Mesothelial cell of epicardium (in vitro differentiated cells): Measurements from ENCODE around the gene APOL2. TPM values are rescaled to one million over a fixed set of nuclear protein-coding genes. Genes with fewer than 3 reads are reported as not detected.
"Not testable (repeated sequence)": the region's sequence is repeated elsewhere in the genome, so short reads cannot be mapped to it uniquely, and the experiment has no call there.

ENCODE experiments used
- DNase-seq, 2 experiments: peaks; one replicate each; pipeline ENCODE4 v3.0.0; 2021; ENCODE audit warnings: low spot score in 2 of 2; ENCODE audit not compliant: unreplicated experiment in 2 of 2
- H3K27ac Mint-ChIP-seq: 2 replicates; pipeline ENCODE4 v1.8.0; 2021; ENCODE audit warnings: mixed read lengths
- H3K27me3 Mint-ChIP-seq: 2 replicates; pipeline ENCODE4 v1.8.0; 2021; ENCODE audit warnings: low read depth, mixed read lengths
- H3K36me3 Mint-ChIP-seq: 2 replicates; pipeline ENCODE4 v1.8.0; 2021; ENCODE audit warnings: mixed read lengths
- H3K4me1 Mint-ChIP-seq: 2 replicates; pipeline ENCODE4 v1.8.0; 2021; ENCODE audit warnings: mixed read lengths
- H3K4me3 Mint-ChIP-seq: 2 replicates; pipeline ENCODE4 v1.8.0; 2021; ENCODE audit warnings: mild to moderate bottlenecking, moderate library complexity, mixed read lengths
- H3K9me3 Mint-ChIP-seq: 2 replicates; pipeline ENCODE4 v1.8.0; 2021; ENCODE audit warnings: mixed read lengths
- total RNA-seq: library from RNA; stranded (reverse); gene quantifications from 3 replicates; pipeline ENCODE4 v1.2.1, GENCODE V29; 2021
- TF ChIP-seq, protein P1 (sequence below): fragments of 200-600 bp; sonication (generic); IDR thresholded peaks from one replicate; pipeline ENCODE4 v1.5.0; 2021; ENCODE audit warnings: antibody characterized with exemption; ENCODE audit not compliant: unreplicated experiment

APOL2 gene
- total RNA-seq, 1 donor from 2014 or later: 55.5 TPM

DNA sequence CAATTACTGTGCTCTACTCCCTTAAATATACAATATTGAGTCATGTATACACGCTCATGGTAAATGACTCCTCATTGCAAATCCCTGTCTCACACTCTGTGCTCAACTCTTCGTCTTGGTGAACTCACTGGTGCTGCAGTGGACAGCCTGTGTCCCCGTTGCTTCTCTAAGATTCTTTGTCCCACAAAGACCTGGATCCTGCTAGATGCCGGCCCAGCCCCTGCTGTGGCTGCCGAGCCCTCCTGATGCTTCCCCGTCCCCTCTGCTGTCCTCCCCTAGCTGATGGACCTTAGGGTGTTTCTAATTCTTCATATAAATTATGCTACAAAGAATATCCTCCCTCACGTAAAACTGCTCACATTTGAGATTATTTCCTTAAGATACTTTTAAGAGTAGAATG lies 5.5 kb downstream of the APOL2 start:
- DNase-seq: no peak
- H3K27ac Mint-ChIP-seq: peak overlapping the region; percentile 86
- H3K27me3 Mint-ChIP-seq: no peaks in the 10 kb centered on the region
- TF ChIP-seq, protein P1, sequence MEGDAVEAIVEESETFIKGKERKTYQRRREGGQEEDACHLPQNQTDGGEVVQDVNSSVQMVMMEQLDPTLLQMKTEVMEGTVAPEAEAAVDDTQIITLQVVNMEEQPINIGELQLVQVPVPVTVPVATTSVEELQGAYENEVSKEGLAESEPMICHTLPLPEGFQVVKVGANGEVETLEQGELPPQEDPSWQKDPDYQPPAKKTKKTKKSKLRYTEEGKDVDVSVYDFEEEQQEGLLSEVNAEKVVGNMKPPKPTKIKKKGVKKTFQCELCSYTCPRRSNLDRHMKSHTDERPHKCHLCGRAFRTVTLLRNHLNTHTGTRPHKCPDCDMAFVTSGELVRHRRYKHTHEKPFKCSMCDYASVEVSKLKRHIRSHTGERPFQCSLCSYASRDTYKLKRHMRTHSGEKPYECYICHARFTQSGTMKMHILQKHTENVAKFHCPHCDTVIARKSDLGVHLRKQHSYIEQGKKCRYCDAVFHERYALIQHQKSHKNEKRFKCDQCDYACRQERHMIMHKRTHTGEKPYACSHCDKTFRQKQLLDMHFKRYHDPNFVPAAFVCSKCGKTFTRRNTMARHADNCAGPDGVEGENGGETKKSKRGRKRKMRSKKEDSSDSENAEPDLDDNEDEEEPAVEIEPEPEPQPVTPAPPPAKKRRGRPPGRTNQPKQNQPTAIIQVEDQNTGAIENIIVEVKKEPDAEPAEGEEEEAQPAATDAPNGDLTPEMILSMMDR: no peak
- no peak overlapping the region for H3K4me3 Mint-ChIP-seq
- H3K9me3 Mint-ChIP-seq: peaks cover 10% of the 10 kb centered on the region
- peaks cover 72% of the 10 kb centered on the region for H3K4me1 Mint-ChIP-seq
- H3K36me3 Mint-ChIP-seq: peaks cover 40% of the 10 kb centered on the region

DNA sequence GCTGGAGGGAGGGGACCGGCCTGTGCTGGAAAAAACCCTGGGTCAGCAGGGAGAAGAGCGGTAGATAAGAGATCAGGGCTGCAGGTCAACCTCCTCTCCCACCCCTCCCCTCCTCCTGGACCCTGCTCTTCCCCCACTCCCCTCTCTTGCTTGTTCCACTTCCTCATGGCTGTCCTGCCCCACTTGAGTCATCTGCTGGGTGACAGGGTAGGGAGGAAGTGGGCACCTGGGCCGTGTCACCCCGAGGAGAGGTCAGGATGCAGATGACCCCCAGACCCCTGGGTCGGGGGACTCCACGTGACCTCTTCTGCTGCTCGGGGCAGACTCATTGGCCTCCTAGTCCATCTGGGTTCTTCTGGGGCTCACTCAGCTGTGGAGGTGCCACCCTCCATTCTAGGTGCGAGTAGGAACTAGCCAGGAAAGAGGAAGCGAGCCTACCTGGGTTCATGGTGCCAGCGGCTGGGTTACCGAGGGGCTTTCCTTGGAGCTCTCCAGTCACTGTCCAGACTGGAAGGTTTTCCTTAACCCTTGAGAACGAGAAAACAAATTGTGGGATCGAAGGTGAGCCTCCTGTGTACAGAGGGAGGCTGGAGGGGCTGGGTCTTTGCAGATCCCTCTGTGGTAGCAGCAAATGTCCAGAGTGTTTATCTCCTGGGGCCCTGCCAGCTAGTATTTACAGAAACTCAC lies 6.5 kb downstream of the APOL2 start:
- H3K36me3 Mint-ChIP-seq: peaks cover 48% of the 10 kb centered on the region
- H3K9me3 Mint-ChIP-seq: peaks cover 10% of the 10 kb centered on the region
- DNase-seq: no peak
- peaks cover 70% of the 10 kb centered on the region for H3K4me1 Mint-ChIP-seq
- H3K4me3 Mint-ChIP-seq: no peak overlapping the region
- H3K27me3 Mint-ChIP-seq: no peaks in the 10 kb centered on the region
- no peak overlapping the region for H3K27ac Mint-ChIP-seq
- TF ChIP-seq, protein P1: no peak

DNA sequence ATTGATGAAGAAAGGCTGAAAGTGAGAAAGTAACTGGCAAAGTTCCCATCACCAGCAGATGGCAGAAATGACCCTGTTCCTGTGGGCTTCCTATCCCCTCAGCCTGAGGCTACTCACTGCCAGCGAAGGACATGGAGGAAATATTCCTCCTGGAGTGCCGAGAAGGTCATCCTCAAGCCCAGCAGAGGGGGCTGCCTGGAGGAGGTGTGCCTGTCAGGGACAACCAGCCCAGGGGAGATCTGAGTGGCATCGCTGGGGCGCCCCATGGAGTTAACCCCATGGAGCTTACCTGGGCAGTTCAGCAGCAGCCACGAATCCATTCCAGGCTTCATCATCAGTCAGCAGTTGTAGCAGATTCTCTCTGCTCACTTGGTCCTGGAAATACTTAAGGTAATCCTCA lies 8.3 kb downstream of the APOL2 start:
- peaks cover 59% of the 10 kb centered on the region for H3K36me3 Mint-ChIP-seq
- not testable (repeated sequence) for H3K9me3 Mint-ChIP-seq, H3K27me3 Mint-ChIP-seq, H3K4me3 Mint-ChIP-seq, DNase-seq
- H3K4me1 Mint-ChIP-seq: peaks cover 54% of the 10 kb centered on the region
- peak overlapping the region; percentile 23 for H3K27ac Mint-ChIP-seq

GRCh38 chr22:36229649-36230048 lies 9.7 kb downstream of the APOL2 start:
- not testable (repeated sequence) for H3K4me3 Mint-ChIP-seq, H3K9me3 Mint-ChIP-seq, H3K27me3 Mint-ChIP-seq, DNase-seq
- Mint-ChIP-seq H3K4me1 (peaks cover 40% of the 10 kb centered on the region), H3K27ac (peak overlapping the region; percentile 94), H3K36me3 (peaks cover 58% of the 10 kb centered on the region)

DNA sequence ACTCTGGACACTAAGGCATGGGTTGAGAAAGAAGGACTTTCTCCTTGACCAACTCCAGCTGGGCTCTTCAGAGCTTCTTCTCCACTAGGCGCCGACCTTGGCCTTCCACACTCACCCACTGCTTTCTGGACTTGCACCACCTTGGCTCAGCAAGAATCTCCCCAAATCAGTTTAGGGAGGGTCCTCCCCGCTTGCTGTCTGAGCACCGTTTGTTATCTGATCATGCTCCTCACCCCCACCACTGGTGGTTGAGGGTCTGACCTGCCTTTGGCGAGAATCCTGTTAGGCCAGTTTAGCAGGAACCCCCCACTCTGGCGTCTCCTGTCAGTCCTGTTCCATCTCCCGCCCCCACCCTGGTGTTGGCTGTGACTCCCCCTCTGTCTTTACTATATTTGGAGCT lies 10.4 kb downstream of the APOL2 start:
- Mint-ChIP-seq H3K4me1 (peaks cover 33% of the 10 kb centered on the region), H3K9me3 (no peaks in the 10 kb centered on the region), H3K27ac (peak overlapping the region; percentile 94), H3K4me3 (no peak overlapping the region), H3K27me3 (no peaks in the 10 kb centered on the region), H3K36me3 (peaks cover 59% of the 10 kb centered on the region)
- DNase-seq: peak in 1 of 2 experiments; percentile 59
- TF ChIP-seq, protein P1: no peak

DNA sequence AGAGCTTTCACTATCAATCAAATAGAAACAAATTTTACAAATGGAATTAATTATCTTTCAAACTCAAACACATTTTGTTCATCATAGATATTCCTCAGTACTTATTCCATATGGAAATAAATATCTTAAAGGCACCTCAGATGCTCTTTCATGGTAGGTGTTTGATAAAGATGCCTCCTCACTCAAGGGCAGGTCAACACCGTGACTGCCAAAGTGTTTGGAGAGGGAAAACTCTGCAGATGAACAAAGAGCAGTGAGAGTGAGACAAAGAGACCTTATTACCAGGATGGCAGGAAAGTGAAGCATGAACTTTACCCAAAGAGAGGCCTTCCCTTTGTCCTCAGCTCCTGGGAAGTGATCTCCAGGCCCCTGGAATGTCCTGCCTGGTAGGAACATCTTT lies 11.0 kb downstream of the APOL2 start:
- peaks cover 54% of the 10 kb centered on the region for H3K36me3 Mint-ChIP-seq
- not testable (repeated sequence) for DNase-seq, H3K27me3 Mint-ChIP-seq, H3K4me3 Mint-ChIP-seq, H3K9me3 Mint-ChIP-seq
- H3K27ac Mint-ChIP-seq: peak overlapping the region; percentile 94
- peaks cover 30% of the 10 kb centered on the region for H3K4me1 Mint-ChIP-seq

GRCh38 chr22:36227806-36228205 lies 11.5 kb downstream of the APOL2 start:
- TF ChIP-seq, protein P1: no peak
- no peaks in the 10 kb centered on the region for H3K27me3 Mint-ChIP-seq
- H3K4me3 Mint-ChIP-seq: no peak overlapping the region
- DNase-seq: no peak
- no peaks in the 10 kb centered on the region for H3K9me3 Mint-ChIP-seq
- peaks cover 30% of the 10 kb centered on the region for H3K4me1 Mint-ChIP-seq
- H3K36me3 Mint-ChIP-seq: peaks cover 52% of the 10 kb centered on the region
- H3K27ac Mint-ChIP-seq: no peak overlapping the region
